ENCODE results near the gene DKK3.

The DKK3 gene

GRCh38 chr11:11966826-11967668 is 41.4 kb downstream of the DKK3 start:
- peak; percentile 87 for DNase-seq (ENCODE audit: low spot score)

DNA sequence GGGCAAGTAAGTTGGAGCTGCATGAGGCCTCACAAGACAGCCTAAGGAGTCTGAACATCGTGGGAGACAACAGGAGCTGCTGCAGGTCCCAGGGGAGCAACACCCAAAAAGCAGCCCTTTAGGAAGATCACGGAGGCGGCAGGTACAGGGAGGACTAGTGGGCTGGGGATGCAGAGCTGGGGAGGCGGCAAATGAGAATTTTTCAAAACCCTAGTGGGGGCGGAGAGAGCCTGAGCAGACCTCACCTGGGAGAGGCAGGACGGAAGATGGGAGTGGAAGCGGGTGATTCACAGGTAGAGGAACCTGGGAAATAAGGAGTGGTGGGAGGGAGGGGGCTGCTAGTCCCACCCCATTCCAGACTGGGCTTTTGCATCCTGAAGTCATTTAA is 42.1 kb downstream of the DKK3 start:
- no peak for DNase-seq (ENCODE audit: low spot score)

DNA sequence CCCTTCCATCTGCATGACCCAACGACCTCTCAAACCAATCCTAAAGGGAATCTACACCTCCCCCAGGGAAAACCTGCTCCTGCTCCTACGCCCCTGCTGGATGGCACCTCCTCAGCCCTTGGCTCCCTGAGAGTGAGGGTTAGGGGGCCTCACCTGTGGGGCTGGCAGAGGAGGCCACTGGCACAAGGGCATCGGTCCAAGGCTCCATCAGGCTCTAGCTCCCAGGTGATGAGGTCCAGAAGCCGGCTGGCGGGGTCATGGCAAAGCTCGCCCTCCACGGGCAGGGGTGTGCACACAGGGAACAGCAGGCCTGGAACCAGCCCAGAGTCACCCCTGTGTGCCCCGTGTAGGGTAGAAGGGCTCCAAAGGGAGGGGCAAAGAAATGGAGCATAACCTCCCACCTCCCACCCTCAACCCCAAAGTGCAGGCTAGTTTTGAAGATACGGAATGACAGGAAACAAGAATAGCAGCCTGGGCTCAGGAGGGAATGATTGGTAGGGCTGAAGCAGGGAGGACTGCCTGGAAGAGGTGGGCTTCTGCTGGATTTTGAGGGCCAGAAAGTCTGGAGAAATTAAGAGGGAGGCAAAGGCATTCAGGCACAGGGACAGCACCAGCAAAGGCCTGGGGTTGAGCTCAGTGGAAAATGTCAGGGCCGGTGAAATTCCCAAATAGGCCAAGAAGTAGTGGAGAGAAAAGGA is 42.6 kb downstream of the DKK3 start:
- no peak for DNase-seq (ENCODE audit: low spot score)

GRCh38 chr11:11965192-11965591 is 43.2 kb downstream of the DKK3 start:
- no peak for DNase-seq (ENCODE audit: low spot score)

- DNase-seq (ENCODE audit: low spot score), result no peak
Measured at GRCh38 chr11:11964774-11965150, 43.7 kb downstream of the DKK3 start.

- DNase-seq (ENCODE audit: low spot score), result no peak
Measured at GRCh38 chr11:11963842-11964773, 44.3 kb downstream of the DKK3 start.

GRCh38 chr11:11963067-11963466 is 45.4 kb downstream of the DKK3 start:
- no peak for DNase-seq (ENCODE audit: low spot score)

DNA sequence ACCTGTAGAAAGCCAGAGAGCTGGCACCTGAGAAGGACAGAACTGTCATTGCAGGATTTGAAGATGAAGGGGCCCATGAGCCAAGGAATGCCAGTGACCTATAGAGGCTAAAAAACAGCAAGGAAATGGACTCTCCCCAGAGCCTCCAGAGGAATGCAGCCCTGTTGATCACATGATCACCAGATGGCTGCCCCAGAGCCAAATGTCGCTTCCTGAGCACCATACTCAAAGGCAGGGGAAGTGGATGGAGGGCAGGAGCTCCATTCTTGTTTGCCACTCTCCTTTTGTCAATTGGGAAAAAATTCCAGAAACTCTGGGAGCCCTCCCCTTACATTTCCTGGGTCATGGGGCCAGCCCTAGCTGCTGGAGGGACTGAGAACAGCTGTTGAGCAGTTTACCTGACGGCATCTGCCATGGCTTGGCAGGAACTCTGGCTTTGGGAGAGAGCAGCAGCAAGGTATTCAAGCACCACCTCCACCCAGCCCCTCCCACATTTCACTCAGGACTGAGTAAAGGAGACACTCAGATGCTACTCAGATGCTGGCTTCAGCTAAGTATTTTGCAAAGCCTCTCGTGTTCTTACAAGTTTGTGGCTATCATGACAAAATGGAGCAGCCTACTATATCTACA is 46.9 kb downstream of the DKK3 start:
- no peak for DNase-seq (ENCODE audit: low spot score)

DNA sequence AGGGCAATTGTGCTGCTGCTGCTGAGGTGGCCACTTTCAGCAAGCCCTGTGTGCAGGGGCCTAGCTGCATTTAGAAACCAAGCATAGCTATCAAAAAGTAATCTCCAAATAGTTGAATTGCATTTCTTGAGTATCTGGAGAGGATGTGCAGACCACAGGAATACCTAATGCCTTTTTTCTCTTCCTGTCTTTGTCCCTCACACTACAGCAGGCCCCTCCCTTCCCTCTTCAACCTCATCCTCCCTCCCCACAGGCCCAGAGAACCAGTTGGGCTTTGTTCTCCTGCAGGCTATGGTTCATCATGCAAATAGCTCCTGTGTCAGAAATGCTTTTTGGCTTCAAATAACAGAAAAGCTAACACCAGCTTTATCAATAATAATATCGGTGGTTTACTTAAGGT is 47.7 kb downstream of the DKK3 start:
- DNase-seq (ENCODE audit: low spot score), result no peak

DNA sequence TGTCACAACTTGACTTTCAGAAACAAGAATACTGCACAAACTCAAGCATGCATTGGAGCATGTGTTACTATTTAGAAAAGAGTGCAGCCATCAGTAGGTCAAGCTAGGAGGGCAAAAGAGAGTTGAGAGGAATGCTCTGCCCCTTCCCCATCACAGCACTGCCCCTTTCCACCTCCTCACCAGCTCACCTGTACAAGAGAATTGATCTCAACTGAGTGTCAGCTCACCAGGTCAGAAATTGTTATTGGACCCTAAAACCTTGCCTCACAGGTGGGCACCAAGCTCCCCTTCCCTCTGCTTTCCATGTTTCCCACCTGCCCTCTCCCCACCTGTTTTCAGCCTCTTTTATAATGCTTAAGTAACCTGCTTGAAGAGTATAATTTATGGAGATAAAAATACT is 48.8 kb downstream of the DKK3 start:
- DNase-seq (ENCODE audit: low spot score), result no peak

GRCh38 chr11:11958403-11959231 is 49.8 kb downstream of the DKK3 start:
- no peak for DNase-seq (ENCODE audit: low spot score)

DNA sequence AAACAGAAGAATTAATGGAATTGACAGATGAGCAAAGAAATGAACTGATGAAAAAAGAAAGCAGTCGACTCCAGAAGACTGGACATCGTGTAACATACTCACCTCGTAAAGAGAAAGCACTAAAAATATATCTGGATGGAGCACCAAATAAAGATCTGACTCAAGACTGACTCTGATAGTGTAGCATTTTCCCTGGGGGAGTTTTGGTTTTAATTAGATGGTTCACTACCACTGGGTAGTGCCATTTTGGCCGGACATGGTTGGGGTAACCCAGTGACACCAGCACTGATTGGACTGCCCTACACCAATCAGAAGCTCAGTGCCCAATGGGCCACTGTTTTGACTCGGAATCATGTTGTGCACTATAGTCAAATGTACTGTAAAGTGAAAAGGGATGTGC is 52.4 kb downstream of the DKK3 start:
- no peak for DNase-seq (ENCODE audit: low spot score)

DNA sequence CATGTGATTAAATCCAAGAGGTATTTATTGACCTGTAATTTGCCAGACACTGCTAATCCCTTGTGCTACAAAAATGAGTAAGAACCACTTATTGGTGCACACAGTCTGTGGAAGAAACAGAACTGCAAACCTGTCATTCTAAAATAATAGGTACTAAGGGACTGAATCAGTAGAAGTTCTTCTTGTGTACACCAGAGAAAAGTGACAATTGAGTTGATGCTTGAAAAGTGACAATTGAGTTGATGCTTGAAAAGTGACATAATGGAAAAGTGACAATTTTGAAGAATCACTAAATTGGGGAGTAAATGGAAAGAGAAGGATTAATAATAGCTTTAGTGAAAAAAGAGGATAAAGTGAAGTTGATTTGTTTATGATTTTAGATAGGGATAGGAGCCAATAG is 56.4 kb downstream of the DKK3 start:
- no peak for DNase-seq (ENCODE audit: low spot score)

DNA sequence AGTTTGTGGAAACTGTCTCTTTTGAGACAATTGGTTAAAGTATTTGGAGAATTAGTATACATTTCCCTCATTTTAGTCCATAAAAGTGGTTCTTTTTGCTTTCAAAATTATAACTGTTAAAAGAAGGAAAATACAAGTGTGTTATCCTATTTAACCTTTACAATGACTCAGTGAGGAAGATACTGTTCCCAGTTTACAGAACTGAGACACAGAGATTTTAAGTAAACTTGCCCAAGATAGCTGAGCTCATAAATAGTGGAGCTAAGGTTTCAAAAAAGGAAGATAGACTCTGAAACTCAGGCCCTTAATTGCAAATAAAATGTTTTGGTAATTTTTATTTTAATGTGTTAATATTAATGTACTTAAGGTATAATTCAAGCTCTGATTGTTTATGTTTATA is 58.9 kb downstream of the DKK3 start:
- no peak for DNase-seq (ENCODE audit: low spot score)

DNA sequence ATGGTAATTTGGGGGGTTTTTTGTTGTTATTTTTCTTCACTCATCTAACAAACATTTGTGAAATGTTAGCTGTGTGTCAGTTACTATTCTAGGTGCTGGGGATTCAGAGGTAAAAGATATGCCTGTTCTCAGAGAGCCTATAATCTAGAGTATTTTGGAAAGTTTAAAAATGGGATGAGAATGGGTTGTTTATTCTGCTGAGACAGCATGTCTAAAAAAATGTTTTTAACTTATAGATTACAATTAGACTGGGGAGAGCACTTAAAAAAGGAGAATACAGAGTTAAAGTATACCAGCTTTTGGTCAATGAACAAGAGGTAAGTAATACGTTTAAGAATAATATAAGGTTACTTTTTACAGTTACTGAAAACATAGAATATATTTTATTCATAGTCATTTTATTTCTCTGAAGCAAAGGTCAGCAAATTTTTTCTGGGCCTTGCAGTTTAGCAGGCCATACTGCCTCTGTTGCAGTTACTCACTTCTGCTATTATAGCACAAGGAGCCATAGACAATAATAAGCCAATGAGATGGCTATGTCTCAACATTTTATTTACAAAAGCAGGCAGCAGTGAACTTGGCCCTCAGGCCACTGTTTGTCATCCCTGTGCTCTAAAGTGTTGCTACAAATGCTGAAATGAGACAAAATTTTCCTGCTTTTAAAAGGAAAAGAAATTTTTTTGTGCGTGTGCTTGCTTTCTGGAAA is 60.0 kb downstream of the DKK3 start:
- no peak for DNase-seq (ENCODE audit: low spot score)

- no peak for DNase-seq (ENCODE audit: low spot score)
Measured at GRCh38 chr11:11947825-11948224, 60.6 kb downstream of the DKK3 start.

DNA sequence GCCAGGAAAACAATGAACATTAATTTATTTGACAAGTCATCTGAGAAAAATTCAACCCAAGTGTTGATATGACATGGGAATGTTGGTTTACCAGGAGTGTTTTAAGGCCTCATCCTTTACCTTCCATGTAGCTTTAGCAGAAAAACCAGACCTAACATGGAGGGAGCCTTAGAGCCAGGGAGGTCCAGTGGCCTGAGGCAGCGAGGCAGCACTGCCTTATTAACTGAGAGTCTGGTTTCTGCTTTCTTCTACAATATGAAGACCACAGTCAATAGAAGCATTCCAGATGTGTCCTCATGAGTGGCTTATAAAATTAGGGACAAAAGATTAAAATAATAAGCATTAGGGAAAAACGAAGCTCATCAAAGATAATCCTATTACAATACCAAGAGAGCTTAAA is 61.5 kb downstream of the DKK3 start:
- no peak for DNase-seq (ENCODE audit: low spot score)

- no peak for DNase-seq (ENCODE audit: low spot score)
Measured at GRCh38 chr11:11946180-11946579, 62.2 kb downstream of the DKK3 start.

DNA sequence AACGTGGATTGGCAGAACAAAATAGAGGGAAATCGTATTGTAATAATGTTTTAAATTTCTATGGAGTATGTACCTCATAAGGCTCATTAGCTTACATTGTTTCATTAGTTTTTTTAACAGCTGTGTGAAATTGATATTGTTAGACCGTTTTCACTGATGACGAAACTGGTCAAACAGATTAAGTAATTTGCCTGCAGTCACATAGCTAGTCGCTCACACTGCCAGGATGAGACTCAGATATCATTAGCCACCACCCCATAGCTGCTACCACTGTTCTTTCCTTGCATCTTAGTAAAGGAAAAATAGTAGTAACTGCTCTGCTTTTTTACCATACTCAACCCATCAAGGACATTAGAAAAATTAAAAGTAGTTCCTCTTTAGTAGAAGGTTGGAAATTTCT is 64.0 kb downstream of the DKK3 start:
- no peak for DNase-seq (ENCODE audit: low spot score)

DNA sequence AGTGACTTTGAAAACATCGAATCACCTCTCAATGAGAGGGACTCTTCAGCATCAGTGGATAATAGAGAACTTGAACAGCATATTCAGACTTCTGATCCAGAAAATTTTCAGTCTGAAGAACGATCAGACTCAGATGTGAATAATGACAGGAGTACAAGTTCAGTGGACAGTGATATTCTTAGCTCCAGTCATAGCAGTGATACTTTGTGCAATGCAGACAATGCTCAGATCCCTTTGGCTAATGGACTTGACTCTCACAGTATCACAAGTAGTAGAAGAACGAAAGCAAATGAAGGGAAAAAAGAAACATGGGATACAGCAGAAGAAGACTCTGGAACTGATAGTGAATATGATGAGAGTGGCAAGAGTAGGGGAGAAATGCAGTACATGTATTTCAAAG is 65.8 kb downstream of the DKK3 start:
- no peak for DNase-seq (ENCODE audit: low spot score)

DNA sequence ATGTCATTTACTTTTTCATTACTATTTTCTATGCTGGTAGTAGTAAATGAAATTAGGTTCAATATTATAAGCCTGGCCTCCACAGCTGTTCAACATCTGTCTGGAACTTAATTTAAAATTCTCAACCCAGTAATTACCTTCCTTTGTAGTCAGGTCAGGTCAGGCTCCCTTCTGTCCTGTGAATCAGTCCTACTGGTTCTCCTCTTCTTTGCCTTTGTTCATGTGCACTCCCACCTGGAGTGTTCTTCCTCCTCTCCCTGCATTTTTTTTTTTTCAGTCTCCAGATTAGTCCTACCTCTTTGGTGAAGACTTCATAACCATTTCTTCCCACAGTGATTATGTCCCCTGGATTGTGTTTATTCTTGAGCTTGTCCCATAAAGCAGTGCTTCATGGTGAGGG is 67.9 kb downstream of the DKK3 start:
- DNase-seq (ENCODE audit: low spot score), result no peak
